ENCODE results near the gene SDK1.

SDK1 gene

DNA sequence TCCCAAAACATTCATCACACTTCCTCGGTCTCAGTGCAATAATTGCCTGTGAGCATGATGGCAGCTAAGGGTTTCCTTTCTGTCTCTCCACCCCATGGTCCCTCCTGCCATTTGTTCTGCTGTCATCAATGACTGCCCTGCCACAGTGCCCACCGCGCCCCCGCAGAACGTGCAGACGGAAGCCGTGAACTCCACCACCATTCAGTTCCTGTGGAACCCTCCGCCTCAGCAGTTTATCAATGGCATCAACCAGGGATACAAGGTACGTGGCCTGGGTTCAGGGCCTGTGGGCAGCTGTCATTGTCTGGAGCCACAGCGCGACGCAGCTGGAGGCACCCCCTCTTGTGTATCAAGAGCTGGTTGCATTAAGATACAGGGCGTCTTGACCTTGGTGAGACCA is 748.1 kb downstream of the SDK1 start:
- no peaks in the 10 kb centered on the region for H3K27me3 ChIP-seq (ENCODE audit: insufficient read depth, low read length, poor library complexity)

DNA sequence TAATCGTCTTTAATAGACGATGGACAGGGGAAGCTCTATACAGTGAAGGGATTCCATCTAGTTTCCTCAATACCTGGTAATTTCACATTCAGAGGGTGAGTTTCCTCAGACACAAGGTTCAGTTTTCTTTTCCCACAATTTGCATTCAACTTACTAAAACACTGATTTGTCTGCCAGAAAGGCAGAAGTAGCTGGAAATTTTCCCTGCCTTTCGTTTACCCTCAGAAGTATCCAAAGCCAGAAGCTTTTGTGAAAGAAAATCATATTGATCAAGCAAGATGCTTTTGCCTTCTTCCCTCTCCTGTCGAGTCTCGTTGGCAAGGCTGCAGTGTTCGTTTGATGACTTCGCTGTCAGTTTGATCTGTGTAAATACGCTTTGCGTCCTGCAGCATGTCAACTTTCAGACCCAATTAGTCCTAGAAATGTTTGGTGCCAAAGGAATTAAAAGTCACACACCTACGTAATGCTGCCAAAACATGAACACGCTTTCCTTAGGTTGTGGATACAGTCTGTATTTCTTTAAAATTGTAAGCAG is 749.1 kb downstream of the SDK1 start:
- no peak overlapping the region for H3K9ac ChIP-seq (ENCODE audit: low read depth, low read length)
- no peak overlapping the region for H2AFZ ChIP-seq (ENCODE audit: low read depth, low read length)
- H3K79me2 ChIP-seq (ENCODE audit: insufficient read depth, low read length), result no peaks in the 10 kb centered on the region

More for the DNA sequence above, 748.1 kb downstream of the SDK1 start:
- H3K4me3 ChIP-seq (ENCODE audit: low read depth in 1 of 2, low read length in 2 of 2), result no peak overlapping the region
- H4K20me1 ChIP-seq (ENCODE audit: insufficient read depth, low read length), result no peaks in the 10 kb centered on the region
- DNase-seq, result no peak
- H3K9me3 ChIP-seq (ENCODE audit: insufficient read depth, low read length, severe bottlenecking), result no peaks in the 10 kb centered on the region
- H3K4me1 ChIP-seq (ENCODE audit: insufficient read depth, low read length), result no peaks in the 10 kb centered on the region
- H3K4me2 ChIP-seq (ENCODE audit: insufficient read depth, low read length), result no peak overlapping the region
- H3K36me3 ChIP-seq (ENCODE audit: insufficient read depth, low read length), result no peaks in the 10 kb centered on the region
- ATAC-seq (ENCODE audit: insufficient read depth, low read depth), result no peak
- H3K79me2 ChIP-seq (ENCODE audit: insufficient read depth, low read length), result no peaks in the 10 kb centered on the region
- TF ChIP-seq, protein P1, sequence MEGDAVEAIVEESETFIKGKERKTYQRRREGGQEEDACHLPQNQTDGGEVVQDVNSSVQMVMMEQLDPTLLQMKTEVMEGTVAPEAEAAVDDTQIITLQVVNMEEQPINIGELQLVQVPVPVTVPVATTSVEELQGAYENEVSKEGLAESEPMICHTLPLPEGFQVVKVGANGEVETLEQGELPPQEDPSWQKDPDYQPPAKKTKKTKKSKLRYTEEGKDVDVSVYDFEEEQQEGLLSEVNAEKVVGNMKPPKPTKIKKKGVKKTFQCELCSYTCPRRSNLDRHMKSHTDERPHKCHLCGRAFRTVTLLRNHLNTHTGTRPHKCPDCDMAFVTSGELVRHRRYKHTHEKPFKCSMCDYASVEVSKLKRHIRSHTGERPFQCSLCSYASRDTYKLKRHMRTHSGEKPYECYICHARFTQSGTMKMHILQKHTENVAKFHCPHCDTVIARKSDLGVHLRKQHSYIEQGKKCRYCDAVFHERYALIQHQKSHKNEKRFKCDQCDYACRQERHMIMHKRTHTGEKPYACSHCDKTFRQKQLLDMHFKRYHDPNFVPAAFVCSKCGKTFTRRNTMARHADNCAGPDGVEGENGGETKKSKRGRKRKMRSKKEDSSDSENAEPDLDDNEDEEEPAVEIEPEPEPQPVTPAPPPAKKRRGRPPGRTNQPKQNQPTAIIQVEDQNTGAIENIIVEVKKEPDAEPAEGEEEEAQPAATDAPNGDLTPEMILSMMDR (IDR thresholded peaks at IDR 0.05; ENCODE audit: borderline replicate concordance, extremely low read depth, low read length, poor library complexity, severe bottlenecking), result no peak
- no peak for TF ChIP-seq EZH2 (IDR thresholded peaks at IDR 0.05; ENCODE audit: borderline replicate concordance, low read depth, low read length, severe bottlenecking)
- H3K27ac ChIP-seq (ENCODE audit: low read length), result no peak overlapping the region
- H3K9ac ChIP-seq (ENCODE audit: low read depth, low read length), result no peak overlapping the region
- no peak overlapping the region for H2AFZ ChIP-seq (ENCODE audit: low read depth, low read length)

DNA sequence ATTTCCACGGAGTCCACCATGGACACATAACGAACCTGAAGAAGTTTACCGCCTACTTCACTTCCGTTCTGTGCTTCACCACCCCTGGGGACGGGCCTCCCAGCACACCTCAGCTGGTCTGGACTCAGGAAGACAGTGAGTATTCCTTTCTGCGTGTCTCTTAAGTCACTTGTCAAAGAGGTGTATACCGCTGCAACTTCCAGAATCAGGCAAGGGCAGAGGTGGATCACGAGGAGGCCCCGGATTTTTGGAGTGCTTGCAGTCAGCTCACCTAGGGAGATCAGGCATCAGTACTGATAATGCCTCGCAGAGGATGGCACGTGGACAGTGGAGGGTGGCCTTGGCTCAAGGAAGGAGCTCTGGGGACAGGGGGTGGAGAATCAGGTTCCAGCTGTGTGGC is 750.6 kb downstream of the SDK1 start:
- no peaks in the 10 kb centered on the region for H3K79me2 ChIP-seq (ENCODE audit: insufficient read depth, low read length)
- H3K27me3 ChIP-seq (ENCODE audit: insufficient read depth, low read length, poor library complexity), result no peaks in the 10 kb centered on the region
- no peaks in the 10 kb centered on the region for H3K4me1 ChIP-seq (ENCODE audit: insufficient read depth, low read length)
- no peak for DNase-seq
- no peak overlapping the region for H3K4me3 ChIP-seq (ENCODE audit: low read depth in 1 of 2, low read length in 2 of 2)
- H4K20me1 ChIP-seq (ENCODE audit: insufficient read depth, low read length), result no peaks in the 10 kb centered on the region
- no peak for ATAC-seq (ENCODE audit: insufficient read depth, low read depth)
- H3K4me2 ChIP-seq (ENCODE audit: insufficient read depth, low read length), result no peak overlapping the region
- H3K9ac ChIP-seq (ENCODE audit: low read depth, low read length), result no peak overlapping the region
- H3K36me3 ChIP-seq (ENCODE audit: insufficient read depth, low read length), result no peaks in the 10 kb centered on the region
- no peaks in the 10 kb centered on the region for H3K9me3 ChIP-seq (ENCODE audit: insufficient read depth, low read length, severe bottlenecking)
- TF ChIP-seq, protein P1 (IDR thresholded peaks at IDR 0.05; ENCODE audit: borderline replicate concordance, extremely low read depth, low read length, poor library complexity, severe bottlenecking), result no peak
- no peak for TF ChIP-seq EZH2 (IDR thresholded peaks at IDR 0.05; ENCODE audit: borderline replicate concordance, low read depth, low read length, severe bottlenecking)
- H2AFZ ChIP-seq (ENCODE audit: low read depth, low read length), result no peak overlapping the region
- no peak overlapping the region for H3K27ac ChIP-seq (ENCODE audit: low read length)

More for the DNA sequence above, 749.1 kb downstream of the SDK1 start:
- Histone ChIP-seq H4K20me1 (ENCODE audit: insufficient read depth, low read length) (no peaks in the 10 kb centered on the region), H3K36me3 (ENCODE audit: insufficient read depth, low read length) (no peaks in the 10 kb centered on the region), H3K9me3 (ENCODE audit: insufficient read depth, low read length, severe bottlenecking) (no peaks in the 10 kb centered on the region), H3K4me1 (ENCODE audit: insufficient read depth, low read length) (no peaks in the 10 kb centered on the region), H3K4me2 (ENCODE audit: insufficient read depth, low read length) (no peak overlapping the region), H3K27ac (ENCODE audit: low read length) (no peak overlapping the region), H3K4me3 (ENCODE audit: low read depth in 1 of 2, low read length in 2 of 2) (no peak overlapping the region), H3K27me3 (ENCODE audit: insufficient read depth, low read length, poor library complexity) (no peaks in the 10 kb centered on the region)
- DNase-seq (no peak), ATAC-seq (ENCODE audit: insufficient read depth, low read depth) (no peak)
- TF ChIP-seq, protein P1 (IDR thresholded peaks at IDR 0.05; ENCODE audit: borderline replicate concordance, extremely low read depth, low read length, poor library complexity, severe bottlenecking), result no peak
- TF ChIP-seq EZH2 (IDR thresholded peaks at IDR 0.05; ENCODE audit: borderline replicate concordance, low read depth, low read length, severe bottlenecking), result no peak

DNA sequence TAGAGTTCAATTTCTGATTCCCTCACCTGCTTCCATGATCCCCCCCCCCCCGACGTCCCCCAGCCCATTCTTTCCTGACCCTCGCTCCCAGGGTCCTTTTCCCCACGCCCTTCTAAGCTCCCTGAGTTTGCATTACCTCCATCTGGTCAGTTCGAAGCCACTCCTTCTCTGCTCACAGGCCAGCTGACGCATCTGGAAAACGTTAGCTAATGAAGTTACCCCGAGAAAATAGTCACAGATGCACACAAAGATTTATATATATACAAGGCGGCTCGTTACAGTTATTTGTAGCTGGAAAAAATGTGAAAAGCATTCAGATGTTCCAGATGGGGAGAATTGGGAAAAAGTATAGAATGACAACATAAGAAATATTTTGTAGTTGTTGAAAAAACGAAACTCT is 751.1 kb downstream of the SDK1 start:
- Histone ChIP-seq H3K36me3 (ENCODE audit: insufficient read depth, low read length) (no peaks in the 10 kb centered on the region), H2AFZ (ENCODE audit: low read depth, low read length) (no peak overlapping the region), H3K27ac (ENCODE audit: low read length) (no peak overlapping the region), H3K79me2 (ENCODE audit: insufficient read depth, low read length) (no peaks in the 10 kb centered on the region), H3K27me3 (ENCODE audit: insufficient read depth, low read length, poor library complexity) (no peaks in the 10 kb centered on the region), H3K9me3 (ENCODE audit: insufficient read depth, low read length, severe bottlenecking) (no peaks in the 10 kb centered on the region), H3K4me3 (ENCODE audit: low read depth in 1 of 2, low read length in 2 of 2) (no peak overlapping the region), H4K20me1 (ENCODE audit: insufficient read depth, low read length) (no peaks in the 10 kb centered on the region), H3K9ac (ENCODE audit: low read depth, low read length) (no peak overlapping the region), H3K4me2 (ENCODE audit: insufficient read depth, low read length) (no peak overlapping the region), H3K4me1 (ENCODE audit: insufficient read depth, low read length) (no peaks in the 10 kb centered on the region)
- no peak for TF ChIP-seq EZH2 (IDR thresholded peaks at IDR 0.05; ENCODE audit: borderline replicate concordance, low read depth, low read length, severe bottlenecking)
- TF ChIP-seq, protein P1 (IDR thresholded peaks at IDR 0.05; ENCODE audit: borderline replicate concordance, extremely low read depth, low read length, poor library complexity, severe bottlenecking), result no peak
- DNase-seq (no peak), ATAC-seq (ENCODE audit: insufficient read depth, low read depth) (no peak)
